Measurements from ENCODE around the gene TMEM43. TPM values are rescaled to one million over a fixed set of nuclear protein-coding genes. Genes with fewer than 3 reads are reported as not detected.

Gene TMEM43
- total RNA-seq, 1 donor from 2014 or later: 76.5 TPM

DNA sequence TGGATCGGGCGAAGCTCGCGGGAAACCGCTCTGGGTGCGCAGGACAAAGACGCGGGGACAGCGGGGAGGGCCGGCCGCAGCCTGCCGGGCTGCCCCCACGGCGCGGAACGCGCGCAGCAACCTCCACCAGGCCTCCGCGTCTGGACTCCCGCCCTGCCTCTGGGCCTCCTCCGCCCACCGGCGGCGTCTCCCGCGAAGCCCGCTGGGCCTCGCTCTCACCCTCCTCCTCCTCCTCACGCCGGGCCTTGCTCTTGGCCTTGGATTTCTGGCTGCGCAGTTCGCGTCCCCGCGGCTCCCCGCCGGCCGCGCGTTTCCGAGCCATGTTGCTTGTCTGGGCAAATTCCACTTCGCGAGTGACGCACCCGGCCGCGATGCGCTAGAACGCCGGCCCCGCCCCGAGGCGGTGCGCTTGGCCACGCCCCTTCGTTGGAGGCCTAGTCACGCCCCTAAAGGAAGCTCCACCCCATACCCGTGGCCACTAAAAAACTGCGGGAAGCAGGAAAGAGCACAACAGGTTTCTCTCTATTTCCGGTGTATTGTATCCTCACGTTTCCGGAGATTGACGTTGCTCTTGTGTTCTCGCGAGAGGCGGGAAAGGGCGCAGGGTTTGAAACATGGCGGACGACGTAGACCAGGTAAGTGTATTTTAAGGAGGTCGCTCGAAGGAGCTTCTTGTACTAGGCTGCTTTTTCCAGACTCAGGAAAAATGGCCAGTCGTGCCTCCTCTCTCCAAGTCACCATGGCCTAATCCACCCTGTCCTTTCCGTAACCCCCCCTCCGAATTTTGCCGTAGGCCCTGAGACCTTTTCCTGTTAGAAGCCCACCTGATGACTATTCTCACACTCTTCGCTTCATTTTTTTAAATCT lies 53.6 kb downstream of the TMEM43 start, which contains the start of the genes LSM3 and XPC:
Gene LSM3 (plus strand): TSS at position 571 of the 867 bp plus-strand sequence. CDS start 44 bp downstream, at position 615.
Gene XPC (minus strand): TSS at position 355 of the 867 bp plus-strand sequence. CDS start 33 bp downstream, at position 322.
- peak; percentile 97 for DNase-seq (ENCODE audit: low spot score)

DNA sequence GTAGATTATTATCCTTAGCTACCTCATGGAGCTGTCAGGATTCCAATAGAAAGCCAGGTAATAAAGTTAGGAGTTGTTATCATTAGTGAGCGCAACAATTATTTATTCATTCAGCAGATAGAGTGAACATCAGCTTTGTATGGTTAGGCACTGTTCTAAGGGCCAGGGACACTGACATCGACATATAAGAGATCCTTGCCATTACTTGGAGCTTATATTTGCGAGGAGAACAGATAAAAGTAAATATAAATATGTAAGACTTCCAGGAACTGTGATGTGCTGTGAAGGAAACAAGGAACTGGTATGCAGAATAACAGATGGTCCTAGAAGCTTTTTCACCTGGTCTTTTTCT lies 54.2 kb downstream of the TMEM43 start:
- DNase-seq (ENCODE audit: low spot score): no peak

DNA sequence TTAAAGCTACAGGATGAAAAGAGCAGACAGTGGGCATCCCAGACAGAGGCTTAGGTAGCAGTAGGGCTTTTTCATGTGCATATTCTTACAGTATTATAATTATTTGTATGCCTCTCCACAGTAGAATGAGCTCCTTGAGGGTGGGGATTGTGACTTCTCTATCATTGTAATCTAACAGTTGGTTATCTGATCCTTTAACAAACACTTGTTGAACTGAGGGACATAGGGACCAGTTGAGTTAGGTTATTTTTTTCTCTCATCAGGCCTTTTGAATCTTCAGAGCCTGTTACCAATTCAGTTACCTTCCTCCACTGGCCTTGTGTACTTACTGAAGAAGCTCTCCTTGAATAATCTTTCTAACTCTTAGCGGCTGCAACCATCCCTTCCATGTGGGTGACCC lies 54.9 kb downstream of the TMEM43 start:
- no peak for DNase-seq (ENCODE audit: low spot score)

DNA sequence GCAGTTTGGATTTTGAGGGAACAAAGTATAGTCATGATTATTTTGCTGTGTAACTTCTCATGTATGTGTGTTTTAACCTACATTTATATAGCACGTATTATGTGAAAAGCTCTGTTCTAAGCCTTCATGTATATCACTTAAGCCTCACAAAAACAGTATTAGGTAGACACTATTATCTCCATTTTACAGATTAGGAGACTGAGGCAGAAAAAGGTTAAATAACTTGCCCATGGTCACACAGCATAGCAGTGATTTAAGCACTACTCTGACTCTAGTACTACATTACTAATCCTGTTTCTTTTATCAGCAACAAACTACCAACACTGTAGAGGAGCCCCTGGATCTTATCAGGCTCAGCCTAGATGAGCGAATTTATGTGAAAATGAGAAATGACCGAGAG lies 56.4 kb downstream of the TMEM43 start:
- DNase-seq (ENCODE audit: low spot score): no peak

DNA sequence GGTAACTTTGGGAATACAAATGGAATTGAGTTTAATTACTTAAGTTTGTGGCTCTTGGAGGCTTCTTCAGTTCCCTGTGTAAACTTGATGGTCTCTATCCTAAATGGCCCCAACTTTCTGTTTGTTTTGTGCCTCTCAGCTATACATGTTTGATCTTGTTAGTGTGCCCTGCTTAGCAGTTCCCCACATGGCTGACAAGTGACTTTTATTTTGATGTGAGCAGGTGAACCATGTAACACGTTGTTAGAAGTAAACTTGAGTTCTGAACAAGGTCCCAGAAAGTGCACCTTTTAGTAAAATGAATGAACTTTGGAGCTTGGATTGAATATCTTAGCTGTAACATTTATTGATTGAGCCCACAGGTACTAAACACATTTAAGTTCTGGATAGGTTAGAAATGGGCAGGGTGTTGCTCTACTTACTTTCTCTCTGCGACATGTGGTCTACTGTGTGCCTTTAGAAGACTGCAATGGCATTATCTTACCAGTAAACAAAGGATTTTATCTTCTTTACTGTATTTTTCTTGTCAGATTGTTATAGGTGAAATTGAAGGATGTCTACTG lies 58.2 kb downstream of the TMEM43 start:
- DNase-seq (ENCODE audit: low spot score): no peak

DNA sequence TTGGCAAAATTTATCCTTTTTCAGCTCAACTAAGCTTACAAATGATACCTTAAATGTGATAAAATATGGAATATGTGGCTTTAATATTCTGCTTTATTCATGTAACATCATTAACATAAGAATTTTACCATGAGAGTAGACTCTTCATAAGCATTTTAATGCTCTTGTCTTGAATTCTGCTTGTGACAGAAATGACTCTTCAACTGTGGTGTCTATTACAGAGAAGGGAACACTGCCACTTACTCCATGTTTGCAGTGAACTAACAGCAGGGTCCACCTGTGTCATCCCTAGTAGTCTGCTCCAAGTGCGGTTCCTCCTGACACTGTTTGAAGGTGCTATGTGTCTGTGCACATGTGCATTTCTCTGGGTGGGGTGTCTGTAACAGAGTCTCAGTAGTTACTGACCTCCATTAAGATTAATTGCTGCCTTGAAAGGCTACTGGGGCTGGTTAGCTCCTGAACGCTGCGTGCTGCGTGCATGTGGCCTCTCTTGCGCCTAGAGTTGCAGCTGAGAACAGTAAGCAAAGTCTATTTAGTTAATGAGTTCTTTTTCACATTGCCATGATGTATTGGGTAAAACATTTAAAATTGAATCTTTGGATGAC lies 62.1 kb downstream of the TMEM43 start:
- DNase-seq (ENCODE audit: low spot score): no peak

DNA sequence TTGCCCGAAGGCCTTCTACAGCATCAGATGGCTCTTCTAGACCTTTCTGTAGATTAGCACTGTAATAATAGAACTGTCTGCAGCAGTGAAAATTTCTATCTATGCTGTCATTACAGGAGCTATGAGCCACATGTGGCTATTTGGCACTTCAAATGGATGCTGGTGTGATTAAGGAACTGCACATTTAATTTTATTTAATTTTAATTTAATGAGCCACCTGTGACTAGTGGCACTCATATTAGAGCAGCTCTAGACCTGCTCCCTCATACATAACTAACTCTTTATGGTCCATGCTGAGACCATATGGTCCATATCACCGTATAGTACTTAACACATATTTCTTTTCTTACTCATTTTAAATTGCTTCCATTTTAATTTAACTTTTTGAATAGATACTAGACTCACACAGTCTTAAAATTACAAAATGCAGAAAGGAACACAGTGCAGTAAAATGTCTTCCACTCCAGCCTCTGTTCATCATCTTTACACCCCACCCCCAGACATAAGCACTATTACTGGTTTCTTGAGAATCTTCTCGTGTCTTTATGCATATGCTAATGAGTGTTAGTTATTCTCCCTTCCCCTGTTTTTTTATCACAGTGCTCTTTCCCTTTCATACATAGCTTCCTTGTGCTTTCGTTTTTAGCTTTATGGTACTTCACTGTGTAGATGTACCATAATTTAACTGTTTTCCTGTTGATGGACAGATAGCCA lies 63.3 kb downstream of the TMEM43 start:
- no peak for DNase-seq (ENCODE audit: low spot score)

Other genes with a start within 250 kb of the TMEM43 start
- 1.4 TPM for gene WNT7A, start 245.0 kb upstream of the TMEM43 start, total RNA-seq
- gene CHCHD4, start 182 bp upstream of the TMEM43 start, total RNA-seq: 11.2 TPM
- 55.6 TPM for gene XPC, start 53.5 kb downstream of the TMEM43 start, total RNA-seq
- gene LSM3, start 53.8 kb downstream of the TMEM43 start, total RNA-seq: 11.4 TPM

All from ureter (tissue), 1 donor.